Hematopoietic multipotent progenitor cell treated with erythropoietin and hydrocortisone succinate and interleukin-3 and kit ligand, for 8 days (in vitro differentiated cells): Measurements from ENCODE around the gene CA12.
"Not testable (repeated sequence)": the region's sequence is repeated elsewhere in the genome, so short reads cannot be mapped to it uniquely, and the experiment has no call there.

Source experiments
- DNase-seq: peaks from one replicate; pipeline ENCODE4 v3.0.0-alpha.2; 2015

The CA12 gene

GRCh38 chr15:63332367-63333124 is 49.1 kb downstream of the CA12 start:
- DNase-seq = no peak

- no peak for DNase-seq
These were observed 50.2 kb downstream of the CA12 start for GRCh38 chr15:63331456-63331855.

- DNase-seq = no peak
These were observed 50.7 kb downstream of the CA12 start for GRCh38 chr15:63330926-63331325.

- DNase-seq = no peak
These were observed 51.9 kb downstream of the CA12 start for GRCh38 chr15:63329567-63330350.

GRCh38 chr15:63327648-63328421 is 53.8 kb downstream of the CA12 start:
- no peak for DNase-seq

GRCh38 chr15:63324770-63325169 is 56.9 kb downstream of the CA12 start:
- DNase-seq = no peak

GRCh38 chr15:63323798-63324563 is 57.7 kb downstream of the CA12 start:
- DNase-seq = no peak

GRCh38 chr15:63322541-63322940 is 59.1 kb downstream of the CA12 start:
- no peak for DNase-seq

- no peak for DNase-seq
These were observed 60.2 kb downstream of the CA12 start for GRCh38 chr15:63321462-63321861.

- DNase-seq = not testable (repeated sequence)
These were observed 60.7 kb downstream of the CA12 start for GRCh38 chr15:63320981-63321380.

GRCh38 chr15:63320446-63320845 is 61.2 kb downstream of the CA12 start:
- not testable (repeated sequence) for DNase-seq

GRCh38 chr15:63319065-63319464 is 62.6 kb downstream of the CA12 start:
- DNase-seq = no peak

- DNase-seq = no peak
These were observed 63.3 kb downstream of the CA12 start for GRCh38 chr15:63318344-63318743.

- DNase-seq = no peak
These were observed 67.2 kb downstream of the CA12 start for GRCh38 chr15:63314409-63314808.

- no peak for DNase-seq
These were observed 67.8 kb downstream of the CA12 start for GRCh38 chr15:63313825-63314224.

- DNase-seq = no peak
These were observed 69.4 kb downstream of the CA12 start for GRCh38 chr15:63312286-63312685.

- DNase-seq = no peak
These were observed 71.0 kb downstream of the CA12 start for GRCh38 chr15:63310646-63311045.

GRCh38 chr15:63308947-63309346 is 72.7 kb downstream of the CA12 start:
- DNase-seq = no peak

- DNase-seq = no peak
These were observed 73.2 kb downstream of the CA12 start for GRCh38 chr15:63308491-63308890.

- no peak for DNase-seq
These were observed 75.1 kb downstream of the CA12 start for GRCh38 chr15:63306492-63307073.

GRCh38 chr15:63305260-63305659 is 76.4 kb downstream of the CA12 start:
- DNase-seq = no peak

- no peak for DNase-seq
These were observed 80.6 kb downstream of the CA12 start for GRCh38 chr15:63301088-63301487.
